ENCODE data around the gene PTPRS. TPM values are rescaled to one million over a fixed set of nuclear protein-coding genes. Genes with fewer than 3 reads are reported as not detected.

The PTPRS gene
- total and polyA plus RNA-seq, 9 of the 15 experiments (the other 6 are each of a cell fraction or from before 2014, with no cell fraction given), result 1.1 to 49.4 (median 14.1) TPM

DNA sequence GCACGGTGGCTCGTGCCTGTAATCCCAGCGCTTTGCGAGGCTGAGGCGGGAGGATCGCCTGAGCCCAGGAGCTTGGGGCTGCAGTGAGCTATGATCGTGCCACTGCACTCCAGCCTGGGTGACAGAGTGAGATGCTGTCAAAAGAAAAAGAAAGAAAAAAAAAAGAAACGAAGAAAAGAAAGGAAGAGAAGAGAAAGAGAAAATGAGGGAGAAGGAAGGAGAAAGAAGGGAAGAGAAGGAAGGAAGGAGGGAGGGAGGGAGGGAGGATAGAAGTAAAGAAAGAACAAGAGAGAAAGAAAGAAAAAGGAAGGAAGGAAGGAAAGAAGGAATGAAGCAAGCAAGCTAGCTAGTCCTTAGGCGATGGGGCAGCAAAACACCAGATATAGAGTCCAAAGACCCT lies 14.1 kb downstream of the PTPRS start (continued):
- TF ChIP-seq ZNF518B (CRISPR knock-in tag; IDR thresholded peaks at IDR 0.05), result no peak
- TF ChIP-seq SRSF1 (IDR thresholded peaks at IDR 0.05; ENCODE audit: low read depth, low read length), result no peak
- TF ChIP-seq, protein P1, sequence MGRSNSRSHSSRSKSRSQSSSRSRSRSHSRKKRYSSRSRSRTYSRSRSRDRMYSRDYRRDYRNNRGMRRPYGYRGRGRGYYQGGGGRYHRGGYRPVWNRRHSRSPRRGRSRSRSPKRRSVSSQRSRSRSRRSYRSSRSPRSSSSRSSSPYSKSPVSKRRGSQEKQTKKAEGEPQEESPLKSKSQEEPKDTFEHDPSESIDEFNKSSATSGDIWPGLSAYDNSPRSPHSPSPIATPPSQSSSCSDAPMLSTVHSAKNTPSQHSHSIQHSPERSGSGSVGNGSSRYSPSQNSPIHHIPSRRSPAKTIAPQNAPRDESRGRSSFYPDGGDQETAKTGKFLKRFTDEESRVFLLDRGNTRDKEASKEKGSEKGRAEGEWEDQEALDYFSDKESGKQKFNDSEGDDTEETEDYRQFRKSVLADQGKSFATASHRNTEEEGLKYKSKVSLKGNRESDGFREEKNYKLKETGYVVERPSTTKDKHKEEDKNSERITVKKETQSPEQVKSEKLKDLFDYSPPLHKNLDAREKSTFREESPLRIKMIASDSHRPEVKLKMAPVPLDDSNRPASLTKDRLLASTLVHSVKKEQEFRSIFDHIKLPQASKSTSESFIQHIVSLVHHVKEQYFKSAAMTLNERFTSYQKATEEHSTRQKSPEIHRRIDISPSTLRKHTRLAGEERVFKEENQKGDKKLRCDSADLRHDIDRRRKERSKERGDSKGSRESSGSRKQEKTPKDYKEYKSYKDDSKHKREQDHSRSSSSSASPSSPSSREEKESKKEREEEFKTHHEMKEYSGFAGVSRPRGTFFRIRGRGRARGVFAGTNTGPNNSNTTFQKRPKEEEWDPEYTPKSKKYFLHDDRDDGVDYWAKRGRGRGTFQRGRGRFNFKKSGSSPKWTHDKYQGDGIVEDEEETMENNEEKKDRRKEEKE (IDR thresholded peaks at IDR 0.05; ENCODE audit: borderline replicate concordance in 1 of 2, control insufficient read depth in 1 of 2, low read depth in 2 of 2, low read length in 1 of 2), result no peak
- TF ChIP-seq NFXL1 (CRISPR knock-in tag; IDR thresholded peaks at IDR 0.05), result no peak
- TF ChIP-seq ZNF586 (CRISPR knock-in tag; conservative IDR thresholded peaks at IDR 0.05), result no peak
- TF ChIP-seq SMAD2 (IDR thresholded peaks at IDR 0.05; ENCODE audit: low read depth, low read length), result no peak
- no peak for TF ChIP-seq SAP30 (IDR thresholded peaks at IDR 0.05; ENCODE audit: borderline replicate concordance, insufficient read depth, low read depth, low read length, poor library complexity, severe bottlenecking)
- no peak for TF ChIP-seq ZNF165 (CRISPR knock-in tag; IDR thresholded peaks at IDR 0.05; ENCODE audit: borderline replicate concordance)
- TF ChIP-seq HMG20B (CRISPR knock-in tag; IDR thresholded peaks at IDR 0.05), result no peak
- no peak for TF ChIP-seq WHSC1 (IDR thresholded peaks at IDR 0.05; ENCODE audit: low read length)
- TF ChIP-seq RBM17 (IDR thresholded peaks at IDR 0.05; ENCODE audit: borderline replicate concordance, low read depth, low read length), result no peak
- no peak for TF ChIP-seq MIER1 (IDR thresholded peaks at IDR 0.05; ENCODE audit: low read depth)
- TF ChIP-seq SRF (CRISPR knock-in tag; IDR thresholded peaks at IDR 0.05), result no peak
- TF ChIP-seq, protein P2, sequence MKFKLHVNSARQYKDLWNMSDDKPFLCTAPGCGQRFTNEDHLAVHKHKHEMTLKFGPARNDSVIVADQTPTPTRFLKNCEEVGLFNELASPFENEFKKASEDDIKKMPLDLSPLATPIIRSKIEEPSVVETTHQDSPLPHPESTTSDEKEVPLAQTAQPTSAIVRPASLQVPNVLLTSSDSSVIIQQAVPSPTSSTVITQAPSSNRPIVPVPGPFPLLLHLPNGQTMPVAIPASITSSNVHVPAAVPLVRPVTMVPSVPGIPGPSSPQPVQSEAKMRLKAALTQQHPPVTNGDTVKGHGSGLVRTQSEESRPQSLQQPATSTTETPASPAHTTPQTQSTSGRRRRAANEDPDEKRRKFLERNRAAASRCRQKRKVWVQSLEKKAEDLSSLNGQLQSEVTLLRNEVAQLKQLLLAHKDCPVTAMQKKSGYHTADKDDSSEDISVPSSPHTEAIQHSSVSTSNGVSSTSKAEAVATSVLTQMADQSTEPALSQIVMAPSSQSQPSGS (CRISPR knock-in tag; IDR thresholded peaks at IDR 0.05), result no peak
- TF ChIP-seq RBM22 (IDR thresholded peaks at IDR 0.05; ENCODE audit: low read depth, low read length, poor library complexity, severe bottlenecking), result no peak
- TF ChIP-seq, protein P3, sequence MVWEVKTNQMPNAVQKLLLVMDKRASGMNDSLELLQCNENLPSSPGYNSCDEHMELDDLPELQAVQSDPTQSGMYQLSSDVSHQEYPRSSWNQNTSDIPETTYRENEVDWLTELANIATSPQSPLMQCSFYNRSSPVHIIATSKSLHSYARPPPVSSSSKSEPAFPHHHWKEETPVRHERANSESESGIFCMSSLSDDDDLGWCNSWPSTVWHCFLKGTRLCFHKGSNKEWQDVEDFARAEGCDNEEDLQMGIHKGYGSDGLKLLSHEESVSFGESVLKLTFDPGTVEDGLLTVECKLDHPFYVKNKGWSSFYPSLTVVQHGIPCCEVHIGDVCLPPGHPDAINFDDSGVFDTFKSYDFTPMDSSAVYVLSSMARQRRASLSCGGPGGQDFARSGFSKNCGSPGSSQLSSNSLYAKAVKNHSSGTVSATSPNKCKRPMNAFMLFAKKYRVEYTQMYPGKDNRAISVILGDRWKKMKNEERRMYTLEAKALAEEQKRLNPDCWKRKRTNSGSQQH (CRISPR knock-in tag; IDR thresholded peaks at IDR 0.05), result 0 out of 2 replicates have a peak, but pooled peaks have one; percentile 19
- TF ChIP-seq, protein P4, sequence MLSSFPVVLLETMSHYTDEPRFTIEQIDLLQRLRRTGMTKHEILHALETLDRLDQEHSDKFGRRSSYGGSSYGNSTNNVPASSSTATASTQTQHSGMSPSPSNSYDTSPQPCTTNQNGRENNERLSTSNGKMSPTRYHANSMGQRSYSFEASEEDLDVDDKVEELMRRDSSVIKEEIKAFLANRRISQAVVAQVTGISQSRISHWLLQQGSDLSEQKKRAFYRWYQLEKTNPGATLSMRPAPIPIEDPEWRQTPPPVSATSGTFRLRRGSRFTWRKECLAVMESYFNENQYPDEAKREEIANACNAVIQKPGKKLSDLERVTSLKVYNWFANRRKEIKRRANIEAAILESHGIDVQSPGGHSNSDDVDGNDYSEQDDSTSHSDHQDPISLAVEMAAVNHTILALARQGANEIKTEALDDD (IDR thresholded peaks at IDR 0.05), result no peak
- no peak for TF ChIP-seq SMAD1 (IDR thresholded peaks at IDR 0.05; ENCODE audit: low read depth, low read length, partially characterized antibody)

Data from K562 (cell line).